Stimulated activated CD8-positive, alpha-beta memory T cell treated with anti-CD3 and anti-CD28 coated beads, Interleukin-4, amount 100 ng/mL, for 4 hours (primary cell): ENCODE measurements around the gene PKM.

ENCODE experiments used
- DNase-seq, 2 donors: peaks; one replicate each; pipeline ENCODE4 v3.0.0-alpha.2; 2020; ENCODE audit warnings: low read depth in 2 of 2, low spot score in 1 of 2

PKM gene

GRCh38 chr15:72156928-72157327 lies 74.1 kb downstream of the PKM start:
- no peak for DNase-seq

- DNase-seq, result peak; percentile 48 to 79
These were observed 75.1 kb downstream of the PKM start for GRCh38 chr15:72155635-72156616.

- no peak for DNase-seq
These were observed 75.9 kb downstream of the PKM start for GRCh38 chr15:72155003-72155621.

- no peak for DNase-seq
These were observed 76.7 kb downstream of the PKM start for GRCh38 chr15:72154316-72154715.

GRCh38 chr15:72153269-72154000 lies 77.6 kb downstream of the PKM start:
- DNase-seq, result no peak
